NCI-H510A treated with DMSO at 0.1 percent for 48 hours (cell line): Measurements from ENCODE around the gene RASAL2.

Experiments
- DNase-seq: peaks from one replicate; lab custom pipeline; 2025; lab: John Stamatoyannopoulos, UW

RASAL2 gene

GRCh38 chr1:178513278-178513983, 419.5 kb downstream of the RASAL2 start:
- DNase-seq: no peak

DNA sequence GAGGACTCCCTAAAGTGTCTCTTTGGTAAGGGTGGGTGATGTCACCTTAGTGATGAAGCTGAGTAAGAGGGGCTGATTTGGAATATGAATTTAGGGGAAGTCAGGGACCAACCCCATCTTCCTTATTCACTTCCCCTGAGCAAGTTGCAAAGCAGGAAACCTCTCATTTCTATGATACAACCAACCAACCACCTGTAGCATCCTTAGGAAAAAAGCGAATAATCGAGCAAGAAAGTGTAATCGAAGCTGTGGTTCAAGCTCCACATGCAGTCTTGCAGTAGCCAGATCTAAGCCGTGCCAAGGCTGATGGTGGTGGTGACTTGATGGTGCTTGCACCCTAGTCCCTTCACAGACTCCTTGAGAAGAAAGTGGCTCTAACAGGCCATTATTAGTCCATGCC, 422.2 kb downstream of the RASAL2 start:
- DNase-seq: no peak

DNA sequence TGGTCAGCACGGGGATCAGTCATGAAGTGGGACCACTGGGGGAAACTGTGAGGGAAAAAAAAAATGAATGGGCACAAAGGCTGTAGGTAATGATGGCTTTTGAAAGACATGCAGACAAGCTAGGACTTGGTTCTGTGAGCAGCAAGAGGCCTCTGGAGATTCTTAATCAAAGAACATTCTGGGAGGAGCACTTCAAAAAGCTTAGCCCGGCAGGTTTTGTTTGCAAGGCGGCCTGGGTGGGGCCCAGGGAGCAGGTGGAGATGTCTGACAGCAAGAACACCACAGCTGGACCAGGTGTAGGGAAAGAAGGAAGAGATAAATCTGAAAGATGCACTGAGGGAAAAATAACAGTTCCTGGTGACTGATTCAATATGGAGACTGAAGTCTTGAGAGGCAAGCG, 425.0 kb downstream of the RASAL2 start:
- DNase-seq: peak; percentile 32

DNA sequence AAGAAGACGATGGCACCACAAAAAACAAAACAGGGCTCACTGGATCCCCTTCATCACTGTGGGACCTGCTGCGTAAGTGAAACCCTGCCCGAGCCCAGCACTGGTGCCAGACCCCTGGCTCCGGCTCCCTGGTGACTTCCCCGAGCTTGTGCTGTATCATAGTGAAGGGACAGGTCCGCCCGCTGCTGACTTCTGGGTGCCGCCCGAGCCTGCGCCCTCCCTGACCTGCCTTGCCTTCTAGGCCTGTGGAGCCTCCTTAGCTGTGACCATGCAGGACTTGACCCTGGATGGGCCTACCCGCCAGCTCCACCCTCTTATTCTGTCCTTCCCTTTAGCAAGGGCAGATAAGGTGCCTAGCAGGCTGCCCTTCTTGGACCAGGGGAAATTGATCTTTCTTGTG, 426.9 kb downstream of the RASAL2 start:
- no peak for DNase-seq

DNA sequence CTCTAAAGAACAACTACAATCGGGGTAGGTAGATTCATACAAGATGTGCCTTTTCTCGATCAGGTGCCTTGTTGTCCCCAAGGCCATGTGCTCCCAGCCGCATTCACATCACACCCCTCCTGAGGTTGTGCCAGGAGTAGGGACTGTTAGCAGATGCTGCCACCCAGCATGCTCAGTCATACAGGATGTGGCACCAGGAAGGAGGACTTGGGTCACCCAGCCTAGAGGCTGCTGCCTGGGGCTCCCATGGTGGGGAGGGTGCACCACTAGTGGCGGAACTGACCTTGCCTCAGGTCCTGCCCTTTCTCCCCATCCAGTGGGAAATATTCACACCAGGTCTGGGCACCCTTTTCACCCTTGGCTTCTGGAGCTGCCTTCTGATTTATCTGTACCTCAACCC, 427.3 kb downstream of the RASAL2 start:
- no peak for DNase-seq

DNA sequence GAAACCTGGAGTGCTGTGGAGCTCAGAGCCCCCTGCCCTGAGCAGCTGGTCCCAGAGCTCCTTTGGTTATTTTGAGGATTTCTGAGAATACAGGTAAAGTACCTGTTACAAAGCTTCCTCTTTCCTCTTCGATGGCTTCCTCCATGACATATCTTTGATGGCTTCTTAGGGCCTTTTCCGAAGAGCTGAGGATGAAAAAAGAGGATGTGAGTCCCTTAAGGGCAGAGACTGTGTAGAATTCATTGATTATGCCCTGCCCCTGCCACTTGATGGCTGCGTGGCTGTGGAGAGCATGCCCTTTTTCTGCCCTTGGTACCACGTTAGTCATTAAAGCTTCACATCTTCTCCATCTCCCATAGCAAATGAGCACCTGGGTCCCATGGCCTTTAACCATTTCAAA, 433.2 kb downstream of the RASAL2 start:
- no peak for DNase-seq

GRCh38 chr1:178528228-178528952, 434.5 kb downstream of the RASAL2 start:
- no peak for DNase-seq

DNA sequence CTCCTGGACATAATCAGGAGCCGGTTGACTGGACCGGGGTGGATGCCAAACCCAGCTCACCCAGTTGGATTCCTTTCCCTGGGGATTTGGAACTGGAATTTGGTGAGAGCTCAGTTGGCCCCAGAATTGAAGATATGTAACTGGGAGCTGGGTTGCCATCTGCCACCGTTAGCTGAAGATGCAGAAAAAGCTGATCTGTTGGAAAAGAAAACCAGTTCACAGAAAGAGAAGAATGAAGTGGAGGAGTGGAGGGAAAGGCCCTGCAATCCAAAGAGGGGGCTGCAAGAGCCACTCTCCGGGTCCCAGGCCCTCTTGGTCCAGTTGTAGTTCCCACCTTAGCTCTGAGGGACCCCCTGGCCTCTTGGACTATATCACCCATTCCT, 435.0 kb downstream of the RASAL2 start:
- DNase-seq: no peak

- DNase-seq: no peak
These were observed 435.6 kb downstream of the RASAL2 start for GRCh38 chr1:178529364-178530036.

DNA sequence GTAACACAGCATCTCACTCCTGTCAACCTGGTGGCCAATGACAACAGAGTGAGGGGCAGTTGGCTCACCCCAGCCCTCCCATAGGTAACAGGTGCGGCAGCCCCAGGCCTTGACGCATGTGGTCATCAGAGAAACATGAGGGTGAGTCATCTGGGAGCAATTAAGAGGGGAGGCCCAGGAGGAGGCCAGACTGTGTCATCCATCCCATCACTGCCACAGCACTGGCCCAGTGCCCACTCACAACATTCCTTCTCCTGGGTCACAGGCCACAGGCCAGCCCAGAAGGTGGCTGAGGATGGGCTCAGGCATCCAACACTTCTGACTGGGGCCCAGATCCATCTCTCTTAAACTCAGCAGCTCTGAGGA, 436.1 kb downstream of the RASAL2 start:
- no peak for DNase-seq

DNA sequence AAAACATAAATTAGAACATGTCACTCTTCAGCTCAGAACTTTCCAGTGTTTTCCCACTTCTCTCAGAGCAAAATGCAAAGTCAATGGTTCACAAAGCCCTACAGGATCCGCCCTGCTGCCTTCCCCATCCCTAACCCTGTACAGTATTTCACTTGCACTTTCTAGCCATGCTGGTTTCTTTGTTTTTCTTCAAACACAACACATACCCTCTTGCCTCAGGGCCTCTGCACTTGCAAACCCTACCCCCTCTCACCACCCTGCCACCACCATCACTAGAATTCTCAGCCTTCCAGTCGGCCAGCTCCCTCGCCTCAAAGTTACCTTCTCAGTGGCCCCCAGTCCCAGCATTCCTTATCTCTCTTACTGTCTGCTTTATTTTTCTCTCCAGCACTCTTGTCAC, 436.6 kb downstream of the RASAL2 start:
- no peak for DNase-seq

DNA sequence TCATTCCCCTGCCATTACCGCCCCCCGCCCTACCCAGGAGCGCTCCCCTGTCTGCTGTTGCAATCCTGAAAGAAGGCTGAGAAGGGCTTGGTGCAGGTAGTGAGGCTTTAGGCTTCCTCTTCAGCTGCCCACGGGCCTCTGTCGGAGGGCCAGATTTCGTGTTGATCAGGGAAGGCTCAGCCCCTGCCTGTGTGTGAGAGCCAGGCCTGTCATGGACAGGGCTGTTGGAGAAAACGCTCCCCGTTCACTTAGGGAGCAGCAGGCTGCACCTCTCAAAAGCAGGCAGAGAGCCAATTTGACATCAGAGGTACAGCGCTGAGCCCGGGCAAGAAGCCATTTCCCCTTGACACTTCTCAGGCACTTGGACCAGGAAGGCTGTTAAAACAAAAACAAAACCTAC, 438.0 kb downstream of the RASAL2 start:
- peak; percentile 47 for DNase-seq

DNA sequence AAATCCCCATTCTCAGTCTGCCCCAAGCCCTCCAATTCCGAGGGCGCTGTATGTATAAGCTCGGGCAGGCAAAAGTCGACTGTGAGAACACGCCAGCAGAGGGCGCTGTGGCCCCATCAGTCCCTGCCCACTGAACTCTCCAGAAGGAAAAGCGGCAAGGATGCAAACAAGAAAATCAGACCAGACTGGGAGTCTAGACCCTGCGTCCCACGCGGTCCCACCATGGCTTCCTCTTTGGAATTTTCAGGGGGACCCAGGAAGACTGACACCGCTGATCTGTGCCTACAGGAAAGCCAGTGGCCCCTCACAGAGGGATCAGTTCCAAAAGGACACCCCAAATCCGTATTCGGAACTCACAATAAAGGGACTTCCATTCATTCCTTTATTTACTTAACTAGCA, 438.5 kb downstream of the RASAL2 start:
- peak; percentile 83 for DNase-seq

DNA sequence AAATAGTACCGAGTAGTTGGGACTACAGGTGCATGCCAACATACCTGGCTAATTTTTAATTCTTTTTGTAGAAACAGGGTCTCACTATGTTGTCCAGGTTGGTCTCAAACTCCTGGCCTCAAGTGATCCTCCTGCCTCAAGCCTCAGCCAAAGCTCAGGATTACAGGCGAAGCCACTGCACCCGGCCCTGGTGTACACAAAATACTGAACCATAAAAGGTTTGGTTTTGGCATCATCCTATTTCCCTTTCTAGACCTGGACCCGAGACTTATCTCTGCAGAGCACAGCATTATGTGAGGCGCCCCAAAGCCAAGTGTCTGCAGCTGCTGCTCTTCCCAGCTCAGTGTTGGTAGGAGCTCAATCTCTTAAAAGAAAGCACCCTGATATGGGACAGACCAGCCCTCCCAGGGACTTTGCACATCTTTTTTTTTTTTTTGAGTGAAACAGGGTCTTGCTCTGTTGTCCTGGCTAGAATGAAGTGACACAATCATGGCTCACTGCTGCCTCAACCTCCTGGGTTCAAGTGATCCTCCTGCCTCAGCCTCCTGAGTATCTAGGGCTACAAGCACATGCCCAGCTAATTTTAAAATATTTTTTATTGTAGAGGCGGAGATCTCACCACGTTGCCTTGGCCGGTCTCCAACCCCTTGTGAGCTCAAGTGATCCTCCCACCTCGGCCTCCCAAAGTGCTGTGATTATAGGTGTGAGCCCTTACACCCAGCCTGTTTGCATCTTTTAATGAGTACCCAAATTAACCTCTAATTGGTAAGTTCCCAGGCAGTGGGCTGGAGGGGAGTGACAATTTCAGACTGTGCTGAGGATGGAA, 439.4 kb downstream of the RASAL2 start:
- no peak for DNase-seq
